Panc1 (cell line): ENCODE data around the gene ZBED4.

ENCODE experiments used
- CTCF ChIP-seq: fragments of 450-650 bp; IDR thresholded peaks from 2 replicates; pipeline ENCODE4 v1.5.1; 2017; ENCODE audit warnings: mild to moderate bottlenecking
- REST ChIP-seq, 2 experiments: IDR thresholded peaks; 2 replicates each; pipeline ENCODE4 v1.6.1; 2011 to 2012; ENCODE audit warnings: low read depth in 2 of 2, control low read depth in 1 of 2, low read length in 1 of 2, mild to moderate bottlenecking in 1 of 2, moderate library complexity in 1 of 2; ENCODE audit not compliant: insufficient read depth in 1 of 2

GRCh38 chr22:49924113-49924833, 70.6 kb downstream of the ZBED4 start:
- TF ChIP-seq CTCF (no peak), REST (IDR thresholded peaks at IDR 0.05; ENCODE audit: insufficient read depth in 1 of 2, low read depth in 2 of 2, low read length in 1 of 2) (no peak)
